Measurements from ENCODE around the gene MRPL40. TPM values are rescaled to one million over a fixed set of nuclear protein-coding genes. Genes with fewer than 3 reads are reported as not detected.
"Not testable (repeated sequence)": the region's sequence is repeated elsewhere in the genome, so short reads cannot be mapped to it uniquely, and the experiment has no call there.

The MRPL40 gene
- polyA plus RNA-seq, 1 donor, result 30.8 TPM

- WGBS (ENCODE audit: insufficient coverage, low lambda C conversion rate), result no CpG with 5 or more reads among the region's 6 CpGs
- H3K36me3 ChIP-seq (ENCODE audit: control insufficient read depth, insufficient read depth, low read length), result peaks cover 14% of the 10 kb centered on the region
- H3K27ac ChIP-seq (ENCODE audit: low read length), result no peak overlapping the region
- H3K4me1 ChIP-seq (ENCODE audit: control insufficient read depth, insufficient read depth, low read length), result no peaks in the 10 kb centered on the region
- H3K4me3 ChIP-seq (ENCODE audit: low read length), result no peak overlapping the region
- no peak for DNase-seq
- no peaks in the 10 kb centered on the region for H3K9me3 ChIP-seq (ENCODE audit: control insufficient read depth, low read depth, low read length)
- H3K27me3 ChIP-seq (ENCODE audit: control insufficient read depth, insufficient read depth, low read length), result no peaks in the 10 kb centered on the region
Observed at GRCh38 chr22:19420321-19420720, 12.0 kb upstream of the MRPL40 start.

GRCh38 chr22:19422440-19423301 is 9.7 kb upstream of the MRPL40 start:
- H3K27me3 ChIP-seq (ENCODE audit: control insufficient read depth, insufficient read depth, low read length), result no peaks in the 10 kb centered on the region
- no peaks in the 10 kb centered on the region for H3K9me3 ChIP-seq (ENCODE audit: control insufficient read depth, low read depth, low read length)
- 100% methylated on average over 1 of the region's 11 CpGs for WGBS (ENCODE audit: insufficient coverage, low lambda C conversion rate)
- peaks cover 5% of the 10 kb centered on the region for H3K4me1 ChIP-seq (ENCODE audit: control insufficient read depth, insufficient read depth, low read length)
- no peak overlapping the region for H3K27ac ChIP-seq (ENCODE audit: low read length)
- no peak for DNase-seq
- no peak overlapping the region for H3K4me3 ChIP-seq (ENCODE audit: low read length)
- H3K36me3 ChIP-seq (ENCODE audit: control insufficient read depth, insufficient read depth, low read length), result peaks cover 14% of the 10 kb centered on the region

DNA sequence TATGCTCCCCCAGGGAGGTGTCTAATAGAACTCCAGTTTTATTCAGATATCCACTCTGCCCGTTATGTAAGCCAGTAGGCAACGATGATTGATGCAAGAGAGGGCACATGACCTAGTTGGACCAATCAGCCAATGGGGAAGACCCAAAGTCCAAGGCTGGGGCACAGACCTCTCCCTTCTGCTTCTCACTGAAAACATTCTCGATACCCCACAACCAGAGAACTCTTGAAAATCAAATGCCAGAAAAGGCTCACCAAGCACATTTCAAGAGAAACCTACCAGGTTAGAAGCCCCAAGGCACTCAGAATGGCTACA is 8.2 kb upstream of the MRPL40 start:
- 40% methylated on average over 1 of the region's 3 CpGs for WGBS (ENCODE audit: insufficient coverage, low lambda C conversion rate)
- DNase-seq, result no peak
- Histone ChIP-seq H3K27ac (ENCODE audit: low read length) (no peak overlapping the region), H3K36me3 (ENCODE audit: control insufficient read depth, insufficient read depth, low read length) (peaks cover 14% of the 10 kb centered on the region), H3K27me3 (ENCODE audit: control insufficient read depth, insufficient read depth, low read length) (no peaks in the 10 kb centered on the region), H3K4me3 (ENCODE audit: low read length) (no peak overlapping the region), H3K9me3 (ENCODE audit: control insufficient read depth, low read depth, low read length) (no peaks in the 10 kb centered on the region), H3K4me1 (ENCODE audit: control insufficient read depth, insufficient read depth, low read length) (peaks cover 15% of the 10 kb centered on the region)

GRCh38 chr22:19429950-19430889 is 2.1 kb upstream of the MRPL40 start:
- Histone ChIP-seq H3K4me1 (ENCODE audit: control insufficient read depth, insufficient read depth, low read length) (peaks cover 21% of the 10 kb centered on the region), H3K4me3 (ENCODE audit: low read length) (peak overlapping the region; percentile 74), H3K9me3 (ENCODE audit: control insufficient read depth, low read depth, low read length) (no peaks in the 10 kb centered on the region), H3K36me3 (ENCODE audit: control insufficient read depth, insufficient read depth, low read length) (peaks cover 9% of the 10 kb centered on the region), H3K27ac (ENCODE audit: low read length) (peak overlapping the region; percentile 97), H3K27me3 (ENCODE audit: control insufficient read depth, insufficient read depth, low read length) (no peaks in the 10 kb centered on the region)
- no CpG with 5 or more reads among the region's 12 CpGs for WGBS (ENCODE audit: insufficient coverage, low lambda C conversion rate)
- DNase-seq, result peak; percentile 31 to 66

DNA sequence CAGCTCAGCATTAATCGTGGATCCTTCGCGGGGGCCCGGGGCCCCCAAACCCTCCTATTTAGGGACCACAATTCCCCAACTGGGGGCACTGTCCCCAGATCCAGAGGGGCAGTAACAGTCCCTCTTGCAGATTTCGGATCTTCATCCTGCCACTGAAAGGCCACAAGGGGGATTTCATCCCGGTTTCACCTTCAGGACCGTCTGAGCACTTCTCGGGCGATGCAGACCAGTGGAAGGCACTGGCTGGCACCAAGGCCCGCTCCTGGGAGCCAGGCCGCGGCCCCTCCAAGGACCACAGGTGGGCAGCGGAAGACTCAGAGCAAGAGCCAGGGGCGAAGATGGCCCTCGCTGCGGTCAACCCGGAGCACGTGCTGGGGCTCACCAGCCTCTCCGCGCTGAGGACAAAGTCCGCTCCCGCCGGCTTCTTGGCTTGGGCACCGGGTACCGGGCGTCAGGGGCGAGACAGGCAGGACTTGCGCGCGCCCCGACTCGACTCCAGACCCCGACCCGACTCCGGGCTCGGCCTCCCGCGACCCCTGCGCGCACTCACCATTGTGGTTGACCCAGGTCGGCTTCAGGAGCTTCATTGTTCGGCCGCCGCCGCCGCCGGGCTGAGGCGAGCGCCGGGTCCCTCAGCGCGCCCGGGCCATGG is 1.3 kb upstream of the MRPL40 start:
- WGBS (ENCODE audit: insufficient coverage, low lambda C conversion rate), result no CpG with 5 or more reads among the region's 53 CpGs
- no peaks in the 10 kb centered on the region for H3K9me3 ChIP-seq (ENCODE audit: control insufficient read depth, low read depth, low read length)
- H3K27ac ChIP-seq (ENCODE audit: low read length), result peak overlapping the region; percentile 97
- no peaks in the 10 kb centered on the region for H3K27me3 ChIP-seq (ENCODE audit: control insufficient read depth, insufficient read depth, low read length)
- DNase-seq, result peak; percentile 51 to 86
- H3K36me3 ChIP-seq (ENCODE audit: control insufficient read depth, insufficient read depth, low read length), result peaks cover 14% of the 10 kb centered on the region
- peaks cover 21% of the 10 kb centered on the region for H3K4me1 ChIP-seq (ENCODE audit: control insufficient read depth, insufficient read depth, low read length)
- peak overlapping the region; percentile 74 for H3K4me3 ChIP-seq (ENCODE audit: low read length)

DNA sequence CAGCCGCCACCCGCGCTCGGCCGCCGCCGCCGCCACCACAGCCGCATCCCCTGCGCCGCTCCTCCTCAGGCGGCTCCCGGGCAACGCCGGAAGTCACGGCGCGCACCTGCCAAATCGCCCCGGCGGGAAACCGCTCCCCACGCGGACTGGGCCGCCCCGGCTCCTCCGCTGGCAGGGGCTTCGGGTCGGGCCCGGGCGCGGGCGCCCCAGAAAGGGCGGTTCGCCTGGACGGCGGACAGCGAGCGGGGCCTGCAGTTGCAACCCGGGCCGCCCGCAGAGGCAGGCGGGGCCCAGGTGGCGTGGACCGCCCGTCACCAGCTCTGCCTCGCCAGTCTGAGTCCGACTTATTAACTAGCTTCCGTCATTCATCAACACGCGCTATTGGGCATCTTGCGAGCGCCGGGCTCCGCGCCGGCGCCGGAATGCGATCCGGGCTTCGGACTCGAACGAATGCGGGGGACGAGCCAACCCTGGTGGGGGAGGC is 654 bp upstream of the MRPL40 start, which contains the start of gene HIRA:
Gene HIRA (minus strand): TSS at position 85 of the 484 bp plus-strand sequence. CDS start 257 bp downstream, outside the sequence.
- no CpG with 5 or more reads among the region's 66 CpGs for WGBS (ENCODE audit: insufficient coverage, low lambda C conversion rate)
- peak; percentile 54 to 86 for DNase-seq
- H3K27me3 ChIP-seq (ENCODE audit: control insufficient read depth, insufficient read depth, low read length), result no peaks in the 10 kb centered on the region
- H3K4me3 ChIP-seq (ENCODE audit: low read length), result peak within 1 kb of the TSS; percentile 95
- peaks cover 14% of the 10 kb centered on the region for H3K36me3 ChIP-seq (ENCODE audit: control insufficient read depth, insufficient read depth, low read length)
- H3K9me3 ChIP-seq (ENCODE audit: control insufficient read depth, low read depth, low read length), result no peaks in the 10 kb centered on the region
- peaks cover 21% of the 10 kb centered on the region for H3K4me1 ChIP-seq (ENCODE audit: control insufficient read depth, insufficient read depth, low read length)
- H3K27ac ChIP-seq (ENCODE audit: low read length), result peak within 1 kb of the TSS; percentile 99

DNA sequence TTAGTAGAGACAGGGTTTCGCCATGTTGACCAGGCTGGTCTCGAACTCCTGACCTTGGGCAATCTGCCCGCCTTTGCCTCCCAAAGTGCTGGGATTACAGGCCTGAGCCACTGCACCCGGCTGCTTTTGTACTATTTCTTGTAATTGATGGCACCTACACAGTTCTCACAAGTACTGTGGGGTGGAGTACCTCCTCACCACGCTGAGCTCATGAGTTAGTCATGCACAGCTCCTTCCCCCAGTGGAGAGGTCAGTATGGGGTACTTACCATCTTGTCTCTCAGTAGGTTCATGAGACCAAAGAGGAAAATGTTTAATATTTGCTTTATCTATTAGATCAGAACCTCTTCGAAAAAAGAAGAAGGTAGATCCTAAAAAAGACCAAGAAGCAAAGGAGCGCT is 2.1 kb downstream of the MRPL40 start:
- no peak for DNase-seq
- H3K27ac ChIP-seq (ENCODE audit: low read length), result no peak overlapping the region
- H3K36me3 ChIP-seq (ENCODE audit: control insufficient read depth, insufficient read depth, low read length), result peaks cover 19% of the 10 kb centered on the region
- peaks cover 3% of the 10 kb centered on the region for H3K4me1 ChIP-seq (ENCODE audit: control insufficient read depth, insufficient read depth, low read length)
- 100% methylated on average over 2 of the region's 7 CpGs for WGBS (ENCODE audit: insufficient coverage, low lambda C conversion rate)
- no peak overlapping the region for H3K4me3 ChIP-seq (ENCODE audit: low read length)
- H3K27me3 ChIP-seq (ENCODE audit: control insufficient read depth, insufficient read depth, low read length), result no peaks in the 10 kb centered on the region
- H3K9me3 ChIP-seq (ENCODE audit: control insufficient read depth, low read depth, low read length), result no peaks in the 10 kb centered on the region

DNA sequence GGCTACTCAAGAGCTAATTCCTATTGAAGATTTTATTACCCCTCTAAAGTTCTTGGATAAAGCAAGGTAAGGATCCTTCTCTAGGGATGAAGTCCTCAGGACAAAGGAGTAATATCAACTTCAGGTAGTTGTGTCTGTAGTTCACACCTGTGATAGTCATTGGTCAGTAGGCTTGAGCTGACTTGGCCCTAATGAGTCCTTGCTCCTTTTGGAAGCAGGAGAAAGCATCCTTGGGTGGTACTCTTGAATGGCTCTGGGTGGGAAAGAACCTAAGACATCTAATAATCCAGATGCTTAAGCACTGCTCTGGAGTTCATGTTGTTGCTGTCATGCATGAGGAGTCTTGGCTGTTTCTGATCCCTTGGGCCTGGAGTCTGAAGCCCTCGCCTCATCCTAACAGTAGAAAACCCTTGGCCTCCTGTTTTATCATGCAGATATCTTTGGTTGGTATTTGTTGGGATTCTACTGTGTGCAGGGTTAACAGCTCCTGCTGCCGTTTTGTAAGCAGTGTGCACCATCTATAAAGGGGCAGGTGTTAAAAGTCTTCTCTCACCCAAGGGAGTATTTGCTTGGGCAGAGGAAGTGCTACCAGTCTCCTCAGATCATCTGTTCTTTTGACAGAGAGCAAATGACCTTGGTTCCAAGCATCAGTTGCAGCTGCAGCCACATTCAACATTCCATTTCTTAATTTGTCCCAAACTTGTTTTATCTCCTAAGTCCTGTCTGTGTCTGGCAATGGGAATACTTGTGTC is 2.7 kb downstream of the MRPL40 start:
- WGBS (ENCODE audit: insufficient coverage, low lambda C conversion rate), result no CpG with 5 or more reads among the region's 2 CpGs
- H3K4me1 ChIP-seq (ENCODE audit: control insufficient read depth, insufficient read depth, low read length), result no peaks in the 10 kb centered on the region
- no peak overlapping the region for H3K4me3 ChIP-seq (ENCODE audit: low read length)
- no peak overlapping the region for H3K27ac ChIP-seq (ENCODE audit: low read length)
- H3K36me3 ChIP-seq (ENCODE audit: control insufficient read depth, insufficient read depth, low read length), result peaks cover 19% of the 10 kb centered on the region
- no peaks in the 10 kb centered on the region for H3K27me3 ChIP-seq (ENCODE audit: control insufficient read depth, insufficient read depth, low read length)
- no peak for DNase-seq
- no peaks in the 10 kb centered on the region for H3K9me3 ChIP-seq (ENCODE audit: control insufficient read depth, low read depth, low read length)

GRCh38 chr22:19436444-19437161 is 4.3 kb downstream of the MRPL40 start:
- H3K9me3 ChIP-seq (ENCODE audit: control insufficient read depth, low read depth, low read length); H3K27ac ChIP-seq (ENCODE audit: low read length); DNase-seq; H3K4me1 ChIP-seq (ENCODE audit: control insufficient read depth, insufficient read depth, low read length); H3K4me3 ChIP-seq (ENCODE audit: low read length); H3K27me3 ChIP-seq (ENCODE audit: control insufficient read depth, insufficient read depth, low read length): not testable (repeated sequence)
- WGBS (ENCODE audit: insufficient coverage, low lambda C conversion rate), result 100% methylated on average over 1 of the region's 9 CpGs
- peaks cover 19% of the 10 kb centered on the region for H3K36me3 ChIP-seq (ENCODE audit: control insufficient read depth, insufficient read depth, low read length)
